Endothelial cell of umbilical vein (primary cell): Measurements from ENCODE around the gene IGSF9. TPM values are rescaled to one million over a fixed set of nuclear protein-coding genes. Genes with fewer than 3 reads are reported as not detected.

ENCODE experiments used
- BruUV-seq: library from RNA; stranded (reverse); fragments of 400-500 nt; replicated peaks from 2 replicates; lab custom pipeline; 2021; lab: Mats Ljungman, UMichigan
- CTCF ChIA-PET: fragments of 300-600, 350-600 bp; sonication (Branson Sonifier 250); formaldehyde crosslinking; loops from one replicate; lab custom pipeline; 2021; ENCODE audit warnings: antibody characterized with exemption, inconsistent platforms; lab: Charles Lee
- POLR2A ChIA-PET: fragments of 300-600, 350-600 bp; sonication (Branson Sonifier 250); formaldehyde crosslinking; loops from one replicate; lab custom pipeline; 2021; ENCODE audit warnings: antibody characterized with exemption, inconsistent platforms; lab: Charles Lee
- DNase-seq: peaks from one replicate; pipeline ENCODE4 v3.0.0-alpha.2; 2011; ENCODE audit warnings: low read depth, low spot score
- FAIRE-seq: peaks from 2 replicates; lab custom pipeline; 2011; peaks lifted over from hg19 to GRCh38; lab: Jason Lieb, UNC
- H2AFZ ChIP-seq: 2 replicates; pipeline ENCODE4 v1.6.0; 2012; ENCODE audit warnings: low read depth, low read length, control low read depth, inconsistent platforms
- H3K27ac ChIP-seq: 2 replicates; pipeline ENCODE4 v1.5.1; 2011; ENCODE audit warnings: low read depth, mild to moderate bottlenecking, control low read depth, low read length, moderate library complexity; ENCODE audit not compliant: insufficient read depth
- H3K27me3 ChIP-seq, 2 experiments: 2 replicates each; pipeline versions ENCODE4 v1.6.0 to v1.6.1; 2011; ENCODE audit warnings: low read length in 2 of 2, mixed read lengths in 1 of 2; ENCODE audit not compliant: control insufficient read depth in 2 of 2, insufficient read depth in 2 of 2
- H3K36me3 ChIP-seq, 2 experiments: 2 replicates in 1 of 2; 3 replicates in 1 of 2; pipeline ENCODE4 v1.5.1; 2011; ENCODE audit warnings: low read length in 2 of 2, mild to moderate bottlenecking in 1 of 2, moderate library complexity in 1 of 2; ENCODE audit not compliant: control insufficient read depth in 2 of 2, insufficient read depth in 2 of 2; ENCODE audit errors: extremely low read depth in 1 of 2
- H3K4me1 ChIP-seq: 3 replicates; pipeline ENCODE4 v1.5.1; 2011; ENCODE audit warnings: mild to moderate bottlenecking, low read length; ENCODE audit not compliant: control insufficient read depth, insufficient read depth; ENCODE audit errors: extremely low read depth
- H3K4me2 ChIP-seq: 2 replicates; pipeline ENCODE4 v1.6.1; 2011; ENCODE audit warnings: low read length, control low read depth, mixed read lengths; ENCODE audit not compliant: insufficient read depth
- H3K4me3 ChIP-seq, 3 experiments: fragments of 200-600 bp in 1 of 3; sonication (generic), shearing (Covaris generic) in 1 of 3; replicated peaks in 1 of 3; 2 replicates each; pipeline ENCODE4 v1.5.1; 2011 to 2016; ENCODE audit warnings: control low read depth in 3 of 3, low read length in 3 of 3, mild to moderate bottlenecking in 2 of 3, inconsistent platforms in 1 of 3, low read depth in 1 of 3, moderate library complexity in 1 of 3; ENCODE audit not compliant: insufficient read depth in 1 of 3
- H3K79me2 ChIP-seq: 2 replicates; pipeline ENCODE4 v1.6.0; 2012; ENCODE audit warnings: low read length, inconsistent platforms; ENCODE audit not compliant: control insufficient read depth, insufficient read depth
- H3K9ac ChIP-seq: replicated peaks from 2 replicates; pipeline ENCODE3; 2011; ENCODE audit warnings: low read length, control low read depth; ENCODE audit not compliant: insufficient read depth; ENCODE audit errors: extremely low read depth
- H3K9me1 ChIP-seq: replicated peaks from 3 replicates; pipeline ENCODE4 v1.6.0; 2011; ENCODE audit warnings: mild to moderate bottlenecking, low read length; ENCODE audit not compliant: control insufficient read depth, insufficient read depth; ENCODE audit errors: extremely low read depth
- H3K9me3 ChIP-seq: replicated peaks from 2 replicates; pipeline ENCODE4 v1.5.1; 2012; ENCODE audit warnings: low read length, inconsistent platforms; ENCODE audit not compliant: control insufficient read depth, insufficient read depth
- H4K20me1 ChIP-seq: replicated peaks from 2 replicates; pipeline ENCODE3; 2011; ENCODE audit warnings: mild to moderate bottlenecking, low read length; ENCODE audit not compliant: control insufficient read depth, insufficient read depth; ENCODE audit errors: extremely low read depth
- CTCF ChIP-seq, 2 donors: IDR thresholded peaks; 1 replicate in 1 of 2; 2 replicates in 1 of 2; pipeline ENCODE4 v1.5.1; 2011; ENCODE audit warnings: low read length in 2 of 2, mild to moderate bottlenecking in 2 of 2, moderate library complexity in 2 of 2, control low read depth in 1 of 2, inconsistent platforms in 1 of 2, low read depth in 1 of 2; ENCODE audit not compliant: insufficient read depth in 1 of 2; ENCODE audit errors: extremely low read depth in 1 of 2
- EZH2 ChIP-seq: IDR thresholded peaks from 2 replicates; pipeline ENCODE4 v1.6.1; 2012; ENCODE audit warnings: borderline replicate concordance, low read depth, mild to moderate bottlenecking, moderate library complexity, low read length, inconsistent platforms; ENCODE audit not compliant: severe bottlenecking
- FOS ChIP-seq: IDR thresholded peaks from 2 replicates; pipeline ENCODE4 v1.6.1; 2011; ENCODE audit warnings: mild to moderate bottlenecking, low read length, moderate library complexity, borderline replicate concordance; ENCODE audit not compliant: insufficient read depth
- GATA2 ChIP-seq: IDR thresholded peaks from 2 replicates; pipeline ENCODE4 v1.7.0; 2011; ENCODE audit warnings: low read depth, mild to moderate bottlenecking, moderate library complexity, mixed read lengths, low read length; ENCODE audit not compliant: insufficient read length, insufficient read depth
- JUN ChIP-seq: IDR thresholded peaks from 2 replicates; pipeline ENCODE4 v1.6.1; 2011; ENCODE audit warnings: borderline replicate concordance, low read depth; ENCODE audit not compliant: insufficient read length, insufficient read depth
- MYC ChIP-seq: IDR thresholded peaks from one replicate; pipeline ENCODE4 v1.6.1; 2011; ENCODE audit warnings: mild to moderate bottlenecking, low read depth, low read length
- POLR2A ChIP-seq: IDR thresholded peaks from 2 replicates; pipeline ENCODE4 v1.6.1; 2012; ENCODE audit warnings: low read depth, mild to moderate bottlenecking, control low read depth, low read length
- POLR2AphosphoS5 ChIP-seq: IDR thresholded peaks from 2 replicates; pipeline ENCODE4 v1.6.1; 2012; ENCODE audit warnings: low read depth, mild to moderate bottlenecking, control low read depth, low read length, moderate library complexity; ENCODE audit not compliant: insufficient read depth
- dilution Hi-C: fragments of 300-500 bp; cut with MboI; formaldehyde crosslinking; loops from one replicate; pipeline ENCODE4 v1.15.0; 2019; ENCODE audit warnings: low sequenced_read_pairs; ENCODE audit not compliant: extremely low pct_ligation_motif_present
- intact Hi-C: fragments of 100-400 bp; cut with micrococcal nuclease; formaldehyde crosslinking; loops from one replicate; pipeline ENCODE4 v1.10.0; 2022
- polyA plus RNA-seq, 4 experiments: library from polyadenylated mRNA; depleted of rRNA in 3 of 4; stranded (reverse) in 3 of 4; unstranded in 1 of 4; fragments of >200 nt; gene quantifications; 2 replicates each; pipeline versions ENCODE4 v1.2.1 to v1.2.3, GENCODE V29; 2011 to 2012; ENCODE audit warnings: missing spikeins in 1 of 4
- total RNA-seq: library from RNA; stranded (reverse); gene quantifications from 2 replicates; pipeline ENCODE4 v1.2.3, GENCODE V29; 2021
- TF ChIP-seq, protein P1 (sequence below): IDR thresholded peaks from 2 replicates; pipeline ENCODE4 v1.6.1; 2011; ENCODE audit not compliant: insufficient read depth, insufficient read length

Gene IGSF9
- total and polyA plus RNA-seq, 2 donors (not counting 3 experiments of a cell fraction or from before 2014, with no cell fraction given), result 0.15 TPM

- no peaks in the 10 kb centered on the region for H3K79me2 ChIP-seq
- FAIRE-seq (no peak), DNase-seq (no peak)
- H4K20me1 ChIP-seq, result no peaks in the 10 kb centered on the region
- H3K36me3 ChIP-seq, result no peaks in the 10 kb centered on the region
- ChIA-PET POLR2A (no interaction called here), CTCF (interaction anchor here (1.7 to 13.3 kb wide), 2 partner anchors 63 to 144 kb away, joined by 7 to 169 read pairs; no protein-coding TSS in a partner anchor)
- intact Hi-C loops, result no loop called here
- H3K27ac ChIP-seq, result no peak overlapping the region
- TF ChIP-seq CTCF (IDR thresholded peaks at IDR 0.05; ENCODE audit: extremely low read depth in 1 of 2, insufficient read depth in 1 of 2, low read depth in 1 of 2, low read length in 2 of 2) (no peak), FOS (no peak), POLR2A (no peak), MYC (no peak), EZH2 (no peak), JUN (no peak), POLR2AphosphoS5 (no peak), GATA2 (no peak)
- TF ChIP-seq, protein P1, sequence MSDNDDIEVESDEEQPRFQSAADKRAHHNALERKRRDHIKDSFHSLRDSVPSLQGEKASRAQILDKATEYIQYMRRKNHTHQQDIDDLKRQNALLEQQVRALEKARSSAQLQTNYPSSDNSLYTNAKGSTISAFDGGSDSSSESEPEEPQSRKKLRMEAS, result no peak
- H3K9me3 ChIP-seq, result no peaks in the 10 kb centered on the region
- no peaks in the 10 kb centered on the region for H3K9me1 ChIP-seq
- BruUV-seq, result no TSS peak
- H3K4me2 ChIP-seq, result no peak overlapping the region
- H3K27me3 ChIP-seq, result peaks cover 24 to 30% of the 10 kb centered on the region in 2 experiments
- H3K9ac ChIP-seq, result no peak overlapping the region
- H3K4me1 ChIP-seq, result peaks cover 5% of the 10 kb centered on the region
- H2AFZ ChIP-seq, result no peak overlapping the region
- H3K4me3 ChIP-seq, result no peak overlapping the region
- dilution Hi-C loops, result no loop called here
These were observed 2.7 kb downstream of the IGSF9 start for GRCh38 chr1:159942632-159943277.
